ENCODE data around the gene SLC49A4.
A peak's percentile ranks its signal among the peaks of the same experiment; 100 is the strongest.

SLC49A4 gene

DNA sequence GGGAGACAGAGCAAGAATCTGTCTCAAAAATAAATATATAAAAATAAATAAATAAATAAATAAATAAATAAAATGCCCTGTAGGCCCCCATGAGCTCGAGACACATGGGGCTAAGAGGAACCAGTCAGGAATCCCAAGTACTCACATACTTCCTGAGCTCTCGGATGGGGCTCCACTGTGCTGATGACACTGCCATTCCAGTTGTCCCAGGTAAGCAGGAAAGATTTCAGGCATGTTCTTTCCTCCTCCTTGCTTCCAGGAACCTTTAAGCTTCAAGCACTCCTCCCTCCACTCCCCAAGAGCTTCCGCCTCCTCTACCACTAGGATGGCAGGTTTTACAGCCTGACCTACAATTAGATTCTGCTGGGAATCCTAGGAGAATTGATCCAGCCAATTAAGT lies 113.4 kb downstream of the SLC49A4 start:
- DNase-seq (ENCODE audit: low read depth in 2 of 2), result no peak

DNA sequence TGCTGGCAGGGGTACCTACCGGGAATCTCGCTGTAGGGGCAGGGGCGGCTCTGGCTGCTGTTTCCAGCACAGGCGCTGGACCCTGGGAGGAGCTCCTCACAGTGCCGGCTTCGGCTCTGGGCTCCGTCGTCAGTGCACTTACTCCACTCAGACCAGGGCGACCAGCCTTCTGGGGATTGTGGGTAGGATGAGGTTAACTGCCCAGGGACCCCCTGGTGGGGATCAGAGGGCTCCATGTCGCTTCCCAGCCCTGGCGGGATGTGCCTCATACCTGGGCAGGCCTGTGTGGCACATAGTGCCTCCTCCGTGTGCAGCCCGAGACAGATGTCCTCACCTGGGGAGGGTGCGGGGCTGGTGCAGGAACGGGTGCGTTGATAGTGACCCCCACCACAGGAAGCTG lies 117.0 kb downstream of the SLC49A4 start:
- DNase-seq (ENCODE audit: low read depth in 2 of 2), result no peak

DNA sequence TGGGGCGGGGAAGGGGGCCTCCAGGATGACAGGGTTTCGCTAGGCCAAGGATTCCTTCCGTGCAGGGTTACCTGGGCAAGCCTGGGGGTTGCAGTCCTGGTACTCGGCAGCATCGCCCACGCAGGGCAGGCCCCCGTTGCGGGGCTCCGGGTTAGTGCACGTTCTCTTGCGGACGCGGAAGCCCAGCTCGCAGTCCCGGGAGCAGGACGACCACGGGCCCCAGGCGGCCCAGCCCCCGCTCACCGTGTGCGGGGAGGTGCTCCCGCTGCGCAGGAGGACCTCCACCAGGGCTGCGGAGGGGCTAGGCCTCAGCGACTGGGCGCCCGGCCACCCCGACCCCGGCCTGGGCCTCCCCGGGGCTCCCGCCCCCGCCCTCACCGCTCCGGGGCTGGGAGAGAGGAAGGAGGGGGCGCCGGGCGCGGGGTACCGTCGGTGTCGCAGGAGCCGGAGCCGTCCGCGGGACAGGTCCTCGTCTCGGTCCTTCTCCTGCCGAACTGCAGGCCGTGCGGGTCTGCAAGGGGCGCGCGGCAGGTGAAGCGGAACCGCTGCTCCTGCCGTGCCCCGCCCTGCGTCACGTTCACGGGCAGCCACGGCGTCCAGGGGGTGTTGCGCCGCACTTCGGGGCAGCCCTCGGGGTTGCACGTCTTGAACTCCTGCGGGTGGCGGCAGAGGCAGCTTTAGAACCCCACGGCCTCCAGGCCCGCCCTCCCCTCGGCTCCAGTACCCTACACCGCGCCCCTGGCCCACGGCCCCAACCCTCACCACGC lies 118.1 kb downstream of the SLC49A4 start:
- DNase-seq (ENCODE audit: low read depth in 2 of 2), result no peak

DNA sequence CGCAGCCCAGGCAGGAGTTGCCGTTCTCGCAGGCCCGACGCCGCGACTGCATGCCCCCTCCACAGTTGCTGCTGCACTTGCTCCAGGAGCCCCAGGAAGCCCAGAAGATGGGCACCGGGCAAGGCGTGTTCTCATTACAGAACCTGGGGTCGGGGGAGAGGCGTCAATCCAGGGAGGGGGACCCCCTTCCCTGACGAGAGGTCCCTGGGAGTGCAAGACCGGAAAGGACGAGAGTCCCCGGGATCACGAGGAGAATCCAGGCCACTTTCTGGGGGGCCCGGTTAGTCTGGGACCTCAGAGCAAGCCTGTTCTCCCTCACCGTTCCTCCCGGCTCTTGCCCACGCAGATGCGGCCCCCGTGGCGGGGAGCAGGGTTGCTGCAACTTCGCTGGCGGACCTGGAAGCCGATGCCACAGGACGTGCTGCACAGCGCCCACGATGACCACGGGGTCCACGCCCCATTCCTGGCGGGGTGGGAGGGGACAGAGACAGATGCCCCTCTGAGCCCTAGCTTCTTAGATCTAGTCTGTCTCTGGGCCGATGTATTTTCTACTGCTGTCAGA lies 118.8 kb downstream of the SLC49A4 start:
- DNase-seq (ENCODE audit: low read depth in 2 of 2), result no peak

DNA sequence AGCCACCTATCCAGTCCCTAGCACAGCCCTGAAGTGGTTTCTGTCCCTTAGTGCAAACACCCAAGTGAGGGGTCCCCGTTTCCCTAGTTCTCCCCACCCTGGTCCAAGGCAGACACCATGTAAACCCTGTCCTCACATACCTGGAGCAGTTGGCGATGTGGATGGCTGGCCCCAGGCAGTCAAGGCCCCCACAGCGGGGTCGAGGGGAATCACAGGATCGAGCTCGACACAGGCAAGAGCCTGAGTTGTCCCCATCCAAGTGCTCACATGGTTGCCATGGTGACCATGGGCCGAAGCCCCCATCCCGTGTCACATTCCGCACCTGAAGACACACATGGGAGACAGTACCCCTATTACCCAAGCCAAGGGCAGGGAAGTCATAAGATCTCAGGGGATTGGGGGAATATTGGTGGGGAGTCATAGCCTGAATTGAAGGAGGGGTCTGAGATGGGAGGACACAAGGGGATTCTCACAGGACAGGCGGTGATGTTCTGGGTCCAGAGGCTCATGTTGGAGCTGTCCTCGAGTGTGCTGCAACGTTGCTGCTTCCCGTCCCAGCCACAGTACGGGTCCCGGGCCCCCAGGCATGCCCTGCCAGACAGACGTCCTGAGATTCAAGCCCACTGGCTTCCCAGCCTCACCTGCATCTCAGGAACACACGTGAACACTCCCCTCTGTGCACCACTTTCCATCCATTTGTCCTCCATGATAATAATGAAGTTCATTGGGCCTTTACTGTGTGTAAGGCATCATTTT lies 120.6 kb downstream of the SLC49A4 start:
- DNase-seq (ENCODE audit: low read depth in 2 of 2), result no peak

DNA sequence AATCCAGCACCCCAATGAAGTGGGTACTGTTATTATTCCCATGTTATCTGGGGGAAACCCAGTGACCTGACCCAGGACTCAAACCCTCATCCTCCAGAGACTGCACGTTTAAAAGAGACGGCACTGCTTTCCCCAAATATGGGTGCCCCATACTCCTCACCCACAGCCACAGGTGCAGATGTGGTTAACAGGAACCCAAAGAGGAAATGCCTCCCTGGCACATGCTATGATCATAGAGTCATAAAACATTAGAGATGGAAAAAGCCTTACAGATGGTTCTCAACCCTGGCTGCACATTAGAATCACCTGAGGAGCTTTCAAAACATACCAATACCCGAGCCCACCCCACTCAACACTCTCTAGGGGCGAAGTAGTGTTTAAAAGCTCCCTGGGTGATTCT lies 121.2 kb downstream of the SLC49A4 start:
- no peak for DNase-seq (ENCODE audit: low read depth in 2 of 2)

DNA sequence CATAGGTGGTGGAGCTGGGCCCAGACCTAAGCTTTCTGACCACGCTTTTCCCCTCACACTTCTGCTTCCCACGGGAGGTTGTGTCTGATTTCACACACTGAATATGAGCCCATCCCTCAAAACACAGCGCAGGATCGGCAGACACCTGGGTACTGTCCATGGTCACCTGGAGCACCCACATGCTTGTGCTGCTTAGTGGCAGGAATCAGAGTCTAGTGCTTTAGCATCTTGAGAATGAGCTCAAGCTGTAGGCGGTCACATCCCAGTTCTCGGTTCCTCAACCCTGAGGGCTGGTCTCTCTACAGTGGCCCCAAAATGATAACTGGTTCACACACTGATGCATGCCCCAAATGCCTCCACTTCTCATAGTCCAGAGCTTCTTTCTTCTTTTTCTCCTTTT lies 121.7 kb downstream of the SLC49A4 start:
- DNase-seq (ENCODE audit: low read depth in 2 of 2), result no peak

DNA sequence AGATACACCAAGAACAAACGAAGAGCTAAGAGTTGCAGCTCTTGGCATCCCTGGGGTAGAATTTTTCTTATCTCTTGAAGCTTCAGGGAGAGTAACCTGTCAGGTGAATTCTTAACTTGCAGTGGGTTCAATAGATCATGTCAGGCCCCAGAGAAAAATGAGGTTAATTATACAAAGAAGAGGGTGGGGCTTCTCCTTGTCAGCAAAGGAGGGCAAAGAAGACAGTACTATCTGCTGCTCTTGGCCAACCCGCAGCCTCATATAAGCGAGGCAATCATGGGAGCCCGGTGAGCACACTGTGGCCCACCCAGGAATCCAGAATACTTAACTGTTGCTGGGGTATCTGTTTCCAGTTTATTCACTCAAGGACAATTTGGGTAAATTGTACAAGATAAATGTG lies 122.5 kb downstream of the SLC49A4 start:
- DNase-seq (ENCODE audit: low read depth in 2 of 2), result no peak

DNA sequence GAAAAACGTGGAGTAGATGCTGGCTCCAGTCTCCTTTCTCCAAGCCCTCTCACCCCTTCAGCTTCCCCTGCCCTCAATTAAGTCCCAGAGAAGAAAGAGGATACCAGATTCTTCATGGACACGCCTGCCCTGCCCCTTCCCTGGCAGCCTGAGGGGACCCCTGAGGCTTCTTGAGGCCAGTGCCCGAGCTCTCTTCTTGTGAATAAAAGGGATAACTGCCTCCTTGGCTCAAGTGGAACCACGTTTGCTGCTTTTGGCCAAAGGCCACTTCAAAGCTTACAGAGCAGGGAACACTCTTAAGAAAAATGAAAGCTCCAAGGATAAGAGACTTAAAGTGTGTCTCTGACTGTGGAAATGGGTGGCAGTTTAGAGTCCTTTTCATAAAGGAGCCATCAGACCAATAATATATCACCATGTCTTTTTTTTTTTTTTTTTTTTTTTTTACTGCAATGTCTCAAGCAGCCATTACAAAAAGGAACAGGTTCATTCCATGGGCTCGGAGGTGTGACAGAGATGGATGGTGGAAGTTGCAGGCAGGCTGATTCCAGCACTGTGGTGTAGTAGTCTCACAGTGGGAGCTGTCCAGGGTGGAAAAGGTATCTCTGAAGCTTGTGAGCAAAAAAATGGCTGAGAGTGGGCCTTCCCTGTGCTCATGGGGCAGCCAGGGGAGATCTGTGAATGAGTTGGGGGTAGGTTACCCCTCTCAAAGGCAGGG lies 123.9 kb downstream of the SLC49A4 start:
- DNase-seq (ENCODE audit: low read depth in 2 of 2), result no peak

DNA sequence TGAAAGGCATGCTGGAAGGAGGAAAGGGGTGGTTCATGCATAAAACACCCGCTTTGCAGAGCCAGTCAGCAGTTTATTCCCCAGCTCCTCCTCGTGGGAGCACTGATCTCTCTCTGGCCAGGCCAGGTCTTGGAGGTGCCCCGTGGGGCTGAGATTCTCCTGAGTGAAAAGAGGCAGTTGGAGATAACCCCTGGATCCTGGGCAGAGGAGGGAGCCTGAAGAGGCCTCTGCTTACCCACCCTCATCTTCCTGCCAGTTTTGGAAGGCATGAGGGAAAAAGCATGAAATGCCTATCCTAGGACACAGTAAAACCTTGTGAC lies 124.4 kb downstream of the SLC49A4 start:
- no peak for DNase-seq (ENCODE audit: low read depth in 2 of 2)

DNA sequence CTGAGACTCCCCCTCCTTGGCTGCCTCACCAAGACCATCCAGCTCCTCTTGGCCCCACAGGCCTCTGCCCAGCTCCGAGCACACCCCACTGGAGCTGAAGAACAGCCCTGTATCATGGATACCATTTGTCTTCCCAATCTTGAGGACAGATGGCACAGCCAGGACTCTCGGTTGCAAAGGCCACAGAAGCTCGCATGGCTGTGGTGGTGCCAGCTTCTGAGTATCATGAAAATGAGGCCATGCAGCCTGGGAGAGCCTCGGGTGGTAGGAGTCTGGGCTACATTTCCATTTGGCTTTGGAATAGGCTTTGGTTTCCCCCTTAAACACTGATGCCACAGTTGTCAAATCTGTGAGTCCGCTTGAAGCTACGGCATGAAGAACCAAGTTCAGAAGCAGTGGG lies 126.1 kb downstream of the SLC49A4 start:
- no peak for DNase-seq (ENCODE audit: low read depth in 2 of 2)

DNA sequence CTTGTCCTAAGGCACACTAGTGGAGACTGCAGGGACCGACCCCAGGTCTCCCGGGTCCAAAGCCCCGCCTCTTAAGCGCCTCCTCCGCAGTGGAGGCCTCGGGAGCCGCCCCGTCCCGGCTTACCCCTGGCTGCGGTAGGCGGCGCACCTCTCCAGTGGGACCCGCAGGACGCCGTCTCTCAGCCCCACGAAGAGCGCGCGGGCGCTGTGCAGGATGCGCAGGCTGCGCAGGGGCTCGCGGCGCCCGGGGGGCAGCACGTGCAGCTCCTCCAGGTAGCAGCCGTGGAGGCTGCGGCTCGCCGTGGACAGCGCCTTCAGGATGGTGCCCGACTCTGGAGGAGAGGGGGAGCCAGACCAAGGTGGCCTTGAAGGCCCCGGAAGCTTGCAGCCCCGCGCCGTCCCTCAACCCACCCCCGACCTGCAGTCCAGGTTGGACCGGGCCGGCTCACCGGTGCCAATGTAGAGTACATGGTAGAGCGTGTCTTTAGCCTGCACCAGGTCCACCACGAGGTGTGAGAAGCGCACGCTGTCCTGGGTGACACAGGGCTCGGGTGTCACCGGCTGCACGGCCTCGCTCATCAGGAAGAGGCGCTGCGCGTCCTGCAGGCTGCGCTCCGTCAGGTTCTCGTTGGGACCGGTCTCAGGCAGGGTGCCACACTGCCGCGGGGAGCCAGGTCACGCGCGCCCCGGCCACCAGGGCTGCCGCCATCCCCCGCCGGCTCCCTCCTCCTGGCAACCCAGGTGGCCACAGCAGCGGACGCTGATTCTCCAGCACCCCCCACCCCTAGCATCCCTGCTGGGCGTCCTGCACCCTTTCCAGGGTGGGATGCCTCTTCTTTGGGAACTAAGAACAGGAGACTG lies 127.2 kb downstream of the SLC49A4 start:
- DNase-seq (ENCODE audit: low read depth in 2 of 2), result peak; percentile 29 to 40

DNA sequence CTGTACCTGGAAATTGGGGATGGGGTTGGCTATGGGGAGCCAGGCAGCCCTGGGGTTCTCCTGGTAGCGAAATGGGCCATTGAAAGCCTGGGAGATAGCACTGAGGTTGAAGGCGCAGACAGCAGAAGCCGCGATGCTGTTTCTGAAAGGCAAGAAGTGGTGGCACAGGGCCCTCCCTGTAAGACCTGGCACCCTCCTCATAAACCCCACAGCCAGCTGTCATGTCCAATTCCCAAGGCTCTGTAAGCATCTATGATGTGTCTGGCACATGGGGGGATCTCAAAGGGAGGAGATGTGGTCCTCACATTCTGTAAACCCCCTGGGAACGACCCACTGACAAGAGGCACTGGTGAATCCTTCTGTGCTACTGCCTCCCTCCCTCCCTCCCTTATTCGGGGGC lies 128.7 kb downstream of the SLC49A4 start:
- no peak for DNase-seq (ENCODE audit: low read depth in 2 of 2)

DNA sequence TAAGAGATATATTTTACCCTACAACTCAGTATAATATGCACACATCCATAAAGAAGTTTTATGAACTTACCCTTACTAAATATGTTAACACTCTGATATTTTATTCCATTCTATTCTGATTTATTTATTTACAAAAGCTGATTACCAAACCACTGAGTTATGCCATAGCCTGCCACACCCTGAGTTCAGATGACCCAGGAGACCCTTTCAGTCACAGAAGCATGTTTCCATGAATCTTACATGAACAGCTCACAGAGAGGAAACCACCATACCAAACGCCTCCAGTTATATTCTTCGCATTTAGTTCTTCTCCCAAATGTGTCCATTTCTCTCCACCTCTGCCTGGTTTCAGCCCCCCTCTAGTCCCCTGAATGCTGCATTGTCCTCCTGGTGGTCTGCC lies 129.2 kb downstream of the SLC49A4 start:
- no peak for DNase-seq (ENCODE audit: low read depth in 2 of 2)

DNA sequence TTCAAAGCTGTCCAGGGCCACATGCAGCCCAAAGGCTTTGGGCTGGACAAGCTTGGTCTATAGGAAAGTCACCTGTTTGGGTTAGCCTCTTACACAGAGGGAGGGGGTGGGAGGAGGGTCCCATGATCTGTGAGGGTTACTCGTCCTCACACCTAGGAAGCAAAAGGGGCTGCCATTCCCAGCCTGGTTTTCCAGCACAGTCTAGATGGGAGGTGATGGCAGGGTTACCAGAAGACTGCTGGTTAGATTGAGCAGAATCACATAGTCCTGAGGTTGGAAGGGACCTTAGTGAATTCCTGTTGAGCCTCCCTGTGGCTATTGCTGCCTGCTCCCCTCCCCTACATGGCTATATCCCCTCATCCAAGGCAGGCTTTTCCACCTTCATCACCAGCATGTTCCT lies 130.9 kb downstream of the SLC49A4 start:
- DNase-seq (ENCODE audit: low read depth in 2 of 2), result no peak

DNA sequence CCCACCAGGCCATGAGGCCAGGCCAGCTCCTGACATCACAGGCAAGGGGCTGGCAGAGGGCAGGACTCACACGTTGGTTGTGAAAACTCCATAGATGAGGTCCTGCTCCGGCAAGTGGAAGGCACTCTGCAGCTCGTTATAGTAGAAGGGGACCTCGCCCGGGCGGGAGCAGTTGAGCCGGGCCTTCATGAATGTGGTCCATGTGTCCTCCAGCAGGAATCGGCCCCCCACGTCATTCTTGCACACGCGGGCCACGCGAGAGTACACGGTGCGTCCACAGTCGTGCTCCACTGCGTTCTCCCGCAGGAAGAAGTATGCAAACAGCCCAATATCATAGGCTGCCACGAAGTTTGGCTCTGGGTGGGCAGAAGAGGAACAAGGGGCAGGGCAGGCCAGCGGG lies 131.5 kb downstream of the SLC49A4 start:
- no peak for DNase-seq (ENCODE audit: low read depth in 2 of 2)

DNA sequence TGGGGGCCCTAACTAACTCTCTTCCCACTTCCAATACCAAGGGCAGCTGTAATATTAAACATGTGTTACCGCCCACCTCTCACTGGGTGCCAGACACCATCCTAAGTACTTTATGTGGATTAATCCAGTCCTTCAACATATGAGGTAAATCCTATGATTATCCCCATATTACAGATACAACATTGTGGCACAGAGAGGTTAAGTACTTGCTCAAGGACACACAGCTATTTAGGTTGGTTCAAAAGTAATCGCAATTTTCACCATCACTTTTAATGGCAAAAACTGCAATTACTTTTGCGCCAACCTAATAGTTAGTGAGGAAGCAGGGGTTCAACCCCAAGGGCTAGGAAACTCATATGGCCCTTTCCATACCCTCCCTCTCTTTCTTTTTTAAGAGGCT lies 131.9 kb downstream of the SLC49A4 start:
- DNase-seq (ENCODE audit: low read depth in 2 of 2), result no peak

DNA sequence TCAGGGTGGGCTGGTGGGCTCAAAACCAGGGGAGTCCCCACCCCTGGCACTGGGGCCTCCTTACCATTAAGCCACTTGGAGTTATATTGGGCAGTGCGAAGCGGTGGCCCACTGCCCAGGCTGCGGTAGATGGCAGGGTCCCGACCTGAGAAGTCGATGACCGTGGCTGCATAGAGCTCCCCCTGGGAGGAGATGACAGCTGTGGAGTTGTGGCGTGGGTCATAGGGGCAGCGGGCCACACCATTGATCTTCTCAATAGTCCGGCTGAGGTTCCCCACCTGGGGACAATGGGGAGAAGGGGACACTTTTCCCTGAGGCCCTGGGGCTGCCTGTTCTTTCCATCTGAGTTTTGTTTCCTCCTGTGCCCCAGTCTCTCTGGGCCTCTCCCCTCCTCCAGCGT lies 132.9 kb downstream of the SLC49A4 start:
- DNase-seq (ENCODE audit: low read depth in 2 of 2), result no peak

DNA sequence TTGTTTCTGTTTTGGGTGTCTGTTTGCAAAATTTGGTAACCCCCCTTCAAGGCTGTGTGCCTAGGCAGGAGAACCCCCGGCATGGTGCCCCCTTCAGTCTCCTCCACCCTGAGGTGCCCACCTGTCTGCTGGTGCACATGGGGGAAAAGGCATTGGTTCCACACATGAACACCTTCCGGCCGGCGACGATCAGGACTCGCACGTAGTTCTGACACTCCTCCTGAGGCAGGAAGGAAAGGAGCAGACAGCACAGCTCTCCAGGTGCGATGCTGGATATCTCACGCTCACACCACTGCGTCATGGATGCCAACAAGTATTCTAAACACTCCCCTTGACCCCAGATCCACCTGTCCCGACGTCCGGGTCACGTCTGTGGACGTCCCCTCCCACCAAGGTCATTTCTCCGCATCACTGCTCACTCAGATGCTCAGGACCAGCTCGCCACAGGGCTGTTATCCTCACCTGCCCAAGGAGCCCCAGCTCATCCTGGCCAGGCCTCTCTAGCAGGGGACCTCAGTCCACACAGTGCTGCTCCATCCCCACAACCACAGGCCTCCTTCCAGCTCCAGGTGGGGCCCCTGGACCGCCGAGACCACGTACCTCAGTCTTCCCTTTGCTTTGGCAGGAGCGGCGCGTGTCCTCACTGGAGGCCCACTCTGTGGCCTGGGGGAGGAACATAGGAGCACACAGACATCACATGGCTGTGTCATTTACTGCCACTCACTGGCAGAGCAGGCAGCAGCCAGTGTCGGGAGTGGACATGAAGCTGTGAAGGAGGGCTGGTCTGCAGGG lies 133.7 kb downstream of the SLC49A4 start:
- no peak for DNase-seq (ENCODE audit: low read depth in 2 of 2)

DNA sequence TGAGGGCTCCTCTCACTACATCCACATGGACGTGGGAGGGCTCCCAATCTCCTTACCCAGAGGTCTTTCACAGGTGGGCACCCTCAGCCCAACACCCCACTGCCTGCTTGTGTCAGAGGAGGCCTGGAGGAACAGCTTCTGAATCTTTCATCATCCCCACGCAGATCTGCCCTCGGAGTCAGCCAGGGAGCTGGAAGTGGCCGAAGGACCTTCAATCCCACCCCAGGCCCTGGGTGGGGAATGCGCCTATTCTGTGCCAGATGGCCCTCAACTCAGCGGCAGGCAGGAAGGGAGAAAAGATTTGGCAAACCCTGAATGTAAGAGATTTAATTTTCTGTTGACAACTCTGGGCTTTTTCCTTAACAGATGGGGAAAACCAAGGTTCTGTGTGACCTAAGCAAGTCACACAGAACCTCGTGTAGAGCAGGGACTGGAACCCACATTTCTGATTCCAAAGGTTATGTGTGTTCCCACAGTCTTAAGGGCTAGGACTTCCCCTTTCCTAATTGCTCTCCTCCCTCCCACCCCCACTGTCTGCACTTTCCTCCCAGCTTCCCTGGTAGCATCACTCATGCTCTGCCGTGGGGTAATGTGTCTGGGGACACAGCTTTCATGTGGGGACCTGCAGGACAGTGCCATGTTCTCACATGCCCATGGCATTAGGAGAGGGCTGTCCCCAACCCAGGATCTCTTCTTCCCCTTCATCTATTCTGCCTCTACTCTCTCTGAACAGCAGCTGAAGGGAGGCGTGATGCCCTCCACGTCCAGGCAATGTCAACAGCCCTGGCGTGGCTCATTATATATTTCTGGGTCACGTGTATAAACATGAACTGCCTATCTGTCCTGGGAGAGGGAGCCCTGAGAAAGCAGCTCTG lies 134.6 kb downstream of the SLC49A4 start:
- no peak for DNase-seq (ENCODE audit: low read depth in 2 of 2)
